Neural cell (in vitro differentiated cells): ENCODE measurements around the gene HSD11B1L. TPM values are rescaled to one million over a fixed set of nuclear protein-coding genes. Genes with fewer than 3 reads are reported as not detected.

Experiments used
- H2AFZ ChIP-seq: fragments of 200-600, 300-800 bp; sonication (generic), shearing (Covaris generic); 2 replicates; pipeline ENCODE4 v1.6.0; 2014; ENCODE audit warnings: low read depth, mild to moderate bottlenecking, antibody characterized with exemption, low read length, moderate library complexity
- H3F3A ChIP-seq: fragments of 200-600 bp; shearing (Covaris generic); 2 replicates; pipeline ENCODE4 v1.6.1; 2016; ENCODE audit warnings: mild to moderate bottlenecking, moderate library complexity, mixed read lengths, antibody characterized with exemption, low read length; ENCODE audit not compliant: insufficient read depth, poor library complexity, severe bottlenecking
- H3K27ac ChIP-seq: fragments of 200-600, 300-800 bp; sonication (generic), shearing (Covaris generic); 2 replicates; pipeline ENCODE4 v1.5.1; 2014; ENCODE audit warnings: mild to moderate bottlenecking, low read length, moderate library complexity
- H3K27me3 ChIP-seq: fragments of 300-800, 200-600 bp; sonication (generic), shearing (Covaris generic); 2 replicates; pipeline ENCODE4 v1.6.0; 2014; ENCODE audit warnings: mild to moderate bottlenecking, low read depth, low read length, moderate library complexity; ENCODE audit not compliant: insufficient read depth
- H3K36me3 ChIP-seq: fragments of 300-800, 200-600 bp; sonication (generic), shearing (Covaris generic); 2 replicates; pipeline ENCODE4 v1.5.1; 2014; ENCODE audit warnings: mild to moderate bottlenecking, antibody characterized with exemption, low read length, moderate library complexity; ENCODE audit not compliant: insufficient read depth
- H3K4me2 ChIP-seq: fragments of 300-800, 200-600 bp; sonication (generic), shearing (Covaris generic); 2 replicates; pipeline ENCODE4 v1.6.0; 2014; ENCODE audit warnings: mild to moderate bottlenecking, low read length
- H3K4me3 ChIP-seq: fragments of 300-800, 200-600 bp; sonication (generic), shearing (Covaris generic); 2 replicates; pipeline ENCODE4 v1.5.1; 2014; ENCODE audit warnings: mild to moderate bottlenecking, low read length, moderate library complexity
- H3K79me2 ChIP-seq: fragments of 200-600 bp; shearing (Covaris generic); replicated peaks from 2 replicates; pipeline ENCODE4 v1.6.0; 2014; ENCODE audit warnings: mild to moderate bottlenecking, low read length, moderate library complexity; ENCODE audit not compliant: insufficient read depth
- H3K9ac ChIP-seq: fragments of 300-800, 200-600 bp; sonication (generic), shearing (Covaris generic); 2 replicates; pipeline ENCODE4 v1.6.1; 2016; ENCODE audit warnings: mild to moderate bottlenecking, low read length, mixed read lengths
- H3K9me2 ChIP-seq: fragments of 200-600 bp; shearing (Covaris generic); 2 replicates; pipeline ENCODE4 v1.6.1; 2016; ENCODE audit warnings: mild to moderate bottlenecking, low read length, mixed read lengths; ENCODE audit not compliant: insufficient read depth
- H3K9me3 ChIP-seq: fragments of 200-600, 300-800 bp; sonication (generic), shearing (Covaris generic); 2 replicates; pipeline ENCODE4 v1.6.1; 2016; ENCODE audit warnings: mild to moderate bottlenecking, mixed run types, low read length, moderate library complexity, mixed read lengths
- H4K20me1 ChIP-seq: fragments of 200-600 bp; shearing (Covaris generic); 2 replicates; pipeline ENCODE4 v1.6.1; 2016; ENCODE audit warnings: mild to moderate bottlenecking, mixed run types; ENCODE audit not compliant: insufficient read depth
- CTCF ChIP-seq: fragments of 450-650 bp; IDR thresholded peaks from 2 replicates; pipeline ENCODE4 v1.5.1; 2014; ENCODE audit warnings: antibody characterized with exemption, mild to moderate bottlenecking, moderate library complexity; ENCODE audit not compliant: poor library complexity, severe bottlenecking
- EP300 ChIP-seq: fragments of 450-650 bp; conservative IDR thresholded peaks from 2 replicates; pipeline ENCODE4 v1.6.1; 2014; ENCODE audit warnings: antibody characterized with exemption, mild to moderate bottlenecking, moderate library complexity; ENCODE audit not compliant: poor library complexity, severe bottlenecking
- EZH2 ChIP-seq: fragments of 200-600, 300-800 bp; shearing (Covaris generic), sonication (generic); IDR thresholded peaks from 2 replicates; pipeline ENCODE4 v1.6.1; 2014; ENCODE audit warnings: antibody characterized with exemption, low read length, borderline replicate concordance, mild to moderate bottlenecking; ENCODE audit not compliant: insufficient read depth, poor library complexity, severe bottlenecking
- MXI1 ChIP-seq: fragments of 450-650 bp; conservative IDR thresholded peaks from 2 replicates; pipeline ENCODE4 v1.6.1; 2014; ENCODE audit warnings: antibody characterized with exemption, mild to moderate bottlenecking; ENCODE audit not compliant: poor library complexity, severe bottlenecking
- POLR2AphosphoS5 ChIP-seq: IDR thresholded peaks from 2 replicates; pipeline ENCODE4 v1.6.1; 2012
- RAD21 ChIP-seq: fragments of 450-650 bp; conservative IDR thresholded peaks from 2 replicates; pipeline ENCODE4 v1.6.1; 2014; ENCODE audit warnings: antibody characterized with exemption, mild to moderate bottlenecking, moderate library complexity
- REST ChIP-seq: IDR thresholded peaks from 2 replicates; pipeline ENCODE4 v1.6.1; 2012; ENCODE audit warnings: borderline replicate concordance
- SMC3 ChIP-seq: fragments of 450-650 bp; conservative IDR thresholded peaks from 2 replicates; pipeline ENCODE4 v1.6.1; 2014; ENCODE audit warnings: antibody characterized with exemption, mild to moderate bottlenecking, moderate library complexity; ENCODE audit not compliant: poor library complexity
- TAF1 ChIP-seq: IDR thresholded peaks from 2 replicates; pipeline ENCODE4 v1.6.1; 2012; ENCODE audit warnings: low read depth
- polyA plus RNA-seq: library from polyadenylated mRNA; depleted of rRNA; stranded (reverse); fragments of >200 nt; gene quantifications from 2 replicates; pipeline ENCODE4 v1.2.3, GENCODE V29; 2014

The HSD11B1L gene
- polyA plus RNA-seq, 1 donor from 2014 or later, result 170 TPM

- Histone ChIP-seq H3K4me3 (no peak overlapping the region), H3K9ac (no peak overlapping the region), H3F3A (no peaks in the 10 kb centered on the region), H3K9me2 (no peaks in the 10 kb centered on the region), H3K79me2 (no peaks in the 10 kb centered on the region), H3K27ac (no peak overlapping the region), H3K27me3 (no peaks in the 10 kb centered on the region), H3K4me2 (no peak overlapping the region), H2AFZ (no peak overlapping the region), H3K36me3 (no peaks in the 10 kb centered on the region), H4K20me1 (no peaks in the 10 kb centered on the region), H3K9me3 (no peaks in the 10 kb centered on the region)
- TF ChIP-seq POLR2AphosphoS5, result no peak
- TF ChIP-seq RAD21, result no peak
- TF ChIP-seq EP300, result no peak
- TF ChIP-seq MXI1, result no peak
- TF ChIP-seq EZH2, result no peak
Observed at GRCh38 chr19:5703819-5704818, 23.3 kb downstream of the HSD11B1L start.

GRCh38 chr19:5705552-5705951 is 24.7 kb downstream of the HSD11B1L start:
- Histone ChIP-seq H3K79me2 (no peaks in the 10 kb centered on the region), H3K27ac (no peak overlapping the region), H3K9me3 (no peaks in the 10 kb centered on the region), H3K36me3 (no peaks in the 10 kb centered on the region), H3K9ac (no peak overlapping the region), H2AFZ (no peak overlapping the region), H3F3A (no peaks in the 10 kb centered on the region), H3K4me2 (no peak overlapping the region), H3K27me3 (no peaks in the 10 kb centered on the region), H3K4me3 (no peak overlapping the region), H4K20me1 (no peaks in the 10 kb centered on the region), H3K9me2 (no peaks in the 10 kb centered on the region)
- TF ChIP-seq SMC3 (no peak), CTCF (no peak), MXI1 (no peak), EP300 (no peak), EZH2 (no peak), TAF1 (no peak), RAD21 (no peak), REST (no peak), POLR2AphosphoS5 (no peak)
